Pulmonary artery endothelial cell (primary cell): ENCODE data around the gene POU2F2. TPM values are rescaled to one million over a fixed set of nuclear protein-coding genes. Genes with fewer than 3 reads are reported as not detected.

Source experiments
- DNase-seq: peaks from one replicate; pipeline ENCODE4 v3.0.0-alpha.2; 2011; ENCODE audit warnings: low read depth, low spot score
- total RNA-seq: library from RNA; depleted of rRNA; stranded (reverse); fragments of >200 nt; gene quantifications from 2 replicates; pipeline ENCODE4 v1.2.3, GENCODE V29; 2014

The POU2F2 gene
- 0.26 and 0.49 TPM in 2 replicates for total RNA-seq

- no peak for DNase-seq
These were observed at the start of gene POU2F2 for GRCh38 chr19:42132030-42132628. TSS of gene POU2F2 (minus strand) at chr19:42132446. CDS start at chr19:42132411, 35 bp downstream.

DNA sequence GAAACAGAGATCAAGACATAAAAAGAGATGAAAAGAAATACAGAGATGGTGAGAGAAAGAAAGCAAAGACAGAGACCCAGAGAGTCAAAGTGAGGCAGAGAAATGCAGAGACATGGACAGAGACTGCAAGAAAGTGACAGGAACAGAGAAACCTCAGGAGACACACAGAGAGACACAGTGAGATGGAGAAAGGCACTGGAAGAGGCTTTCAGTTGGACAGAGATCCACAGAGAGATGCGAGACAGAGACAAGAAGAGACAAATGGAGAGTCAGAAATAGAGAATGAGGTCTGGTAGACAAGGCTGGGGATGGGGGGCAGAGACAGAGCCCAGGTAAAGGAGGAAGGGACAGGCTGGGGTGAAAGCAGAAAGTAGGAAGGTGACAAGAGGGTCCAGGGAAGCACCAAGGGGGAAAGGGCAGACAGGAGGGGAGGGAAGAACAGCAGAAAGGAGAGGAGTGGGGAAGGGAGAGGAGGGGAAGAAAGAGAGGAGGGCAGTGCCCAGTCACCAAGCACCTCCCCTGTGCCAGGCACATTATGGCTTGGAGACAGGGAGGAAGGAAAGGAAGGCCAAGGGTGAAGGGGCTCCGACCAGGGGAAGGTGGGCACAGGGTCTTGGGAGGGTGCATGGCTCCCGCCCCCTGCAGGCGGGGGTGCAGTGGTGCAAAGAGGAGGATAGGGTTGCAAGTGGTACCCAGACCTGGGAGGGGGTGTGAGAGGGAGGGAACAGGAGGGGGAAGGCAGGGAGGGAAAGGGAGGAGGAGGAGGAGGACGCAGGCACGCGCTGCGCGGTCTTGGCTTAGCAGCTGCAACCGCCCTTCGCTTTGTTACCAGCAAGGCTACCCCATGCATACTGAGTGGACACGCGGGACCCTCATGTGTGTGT is 46.8 kb upstream of the POU2F2 start:
- no peak for DNase-seq

DNA sequence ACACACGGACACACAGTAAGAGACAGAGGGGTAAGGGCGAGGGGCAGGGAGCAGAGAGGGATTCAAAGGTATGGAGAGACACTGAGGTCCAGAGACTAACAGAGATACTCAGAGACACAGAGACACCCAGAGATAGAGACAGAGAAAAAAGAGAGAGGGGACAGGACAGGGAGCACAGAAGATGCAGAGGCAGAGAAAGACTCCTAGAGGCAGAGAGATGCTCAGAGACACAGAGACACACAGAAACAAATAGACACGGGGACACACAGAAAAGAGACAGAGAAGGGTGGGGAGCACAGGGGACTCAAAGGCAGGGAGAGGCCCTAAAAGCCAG is 45.4 kb upstream of the POU2F2 start:
- no peak for DNase-seq

GRCh38 chr19:42176990-42177685 is 44.9 kb upstream of the POU2F2 start:
- peak; percentile 35 for DNase-seq

- no peak for DNase-seq
These were observed 44.4 kb upstream of the POU2F2 start for GRCh38 chr19:42176649-42176989.

GRCh38 chr19:42175952-42176648 is 43.9 kb upstream of the POU2F2 start:
- DNase-seq, result no peak

GRCh38 chr19:42174958-42175734 is 42.9 kb upstream of the POU2F2 start:
- DNase-seq, result no peak

DNA sequence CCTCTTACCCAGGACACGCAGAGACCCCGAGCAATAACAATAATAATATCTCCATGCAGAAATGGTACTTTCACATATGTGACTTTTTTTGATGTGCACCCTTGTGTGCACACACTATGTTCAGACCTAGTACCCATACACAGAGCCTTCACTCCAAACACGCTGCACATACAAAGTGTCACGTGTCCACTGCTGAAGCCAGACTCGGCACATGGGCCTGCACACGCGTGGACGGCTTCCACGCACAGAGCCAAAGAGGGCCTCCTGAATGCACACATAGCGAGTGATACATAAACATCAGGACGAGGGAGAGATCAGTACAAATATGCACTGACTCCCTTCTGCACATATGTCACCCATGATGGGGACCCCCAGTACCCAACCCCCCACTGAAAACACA is 41.9 kb upstream of the POU2F2 start:
- no peak for DNase-seq

- no peak for DNase-seq
These were observed 41.4 kb upstream of the POU2F2 start for GRCh38 chr19:42173695-42174094.

GRCh38 chr19:42172261-42172660 is 40.0 kb upstream of the POU2F2 start:
- DNase-seq, result no peak

DNA sequence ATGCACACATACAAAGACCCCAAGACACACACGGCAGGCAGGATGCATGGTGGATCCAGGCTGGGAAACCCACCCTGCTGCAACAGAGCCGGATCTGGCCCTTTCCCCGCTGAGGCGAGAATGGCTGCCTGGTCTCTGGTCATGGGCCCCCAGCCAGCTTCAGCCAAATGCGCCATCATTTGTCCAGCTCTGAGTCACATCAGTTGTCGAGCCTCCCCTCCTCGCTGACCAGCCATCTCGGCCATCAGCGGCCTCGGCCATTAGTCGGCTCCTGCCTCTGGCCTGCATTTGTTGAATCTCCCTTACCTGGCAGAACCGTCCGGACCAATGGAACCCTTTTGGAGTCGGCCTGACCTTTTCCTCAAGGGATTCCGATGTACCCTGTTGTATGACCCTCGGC is 38.5 kb upstream of the POU2F2 start:
- DNase-seq, result no peak

GRCh38 chr19:42169486-42170413 is 37.5 kb upstream of the POU2F2 start:
- no peak for DNase-seq

DNA sequence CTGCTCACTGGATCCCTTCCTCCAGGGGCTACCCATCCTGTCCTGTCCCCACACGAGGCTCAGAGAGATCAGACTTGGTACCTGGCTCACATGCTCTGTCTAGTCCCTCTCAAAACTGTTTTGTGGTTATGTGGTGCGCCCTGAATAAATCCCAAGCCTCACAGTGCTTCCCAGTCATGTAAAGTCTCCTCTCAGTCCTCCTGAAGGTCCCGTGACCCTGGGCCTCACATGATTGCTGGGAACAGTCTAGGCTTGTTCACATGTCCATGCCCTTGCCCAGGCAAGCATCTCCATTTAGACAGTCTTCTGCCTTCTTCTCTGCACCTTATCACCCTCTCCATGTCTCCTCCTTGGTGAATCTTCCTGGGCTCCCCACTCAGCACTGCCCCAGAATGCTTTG is 36.0 kb upstream of the POU2F2 start:
- DNase-seq, result no peak

- no peak for DNase-seq
These were observed 34.1 kb upstream of the POU2F2 start for GRCh38 chr19:42166316-42166715.

DNA sequence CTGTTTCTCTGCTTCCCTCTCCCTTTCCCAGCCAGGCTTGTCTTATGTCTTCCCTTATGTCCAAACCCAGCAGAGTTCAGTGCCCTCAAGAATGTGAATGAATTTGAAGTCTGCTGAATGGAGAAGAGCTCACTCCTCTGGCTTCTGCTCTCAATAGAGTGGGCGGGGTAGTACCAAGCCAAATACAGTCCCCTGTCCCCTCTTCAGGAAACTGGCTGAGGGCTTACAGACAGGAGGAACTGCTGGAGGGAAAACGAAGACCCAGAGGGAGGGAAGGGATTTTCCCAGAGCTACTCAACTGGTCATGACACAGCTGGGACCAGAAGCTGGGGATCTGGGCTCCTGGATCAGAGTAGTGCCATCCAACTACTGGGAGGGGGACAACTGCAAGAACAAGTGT is 32.9 kb upstream of the POU2F2 start:
- DNase-seq, result no peak

DNA sequence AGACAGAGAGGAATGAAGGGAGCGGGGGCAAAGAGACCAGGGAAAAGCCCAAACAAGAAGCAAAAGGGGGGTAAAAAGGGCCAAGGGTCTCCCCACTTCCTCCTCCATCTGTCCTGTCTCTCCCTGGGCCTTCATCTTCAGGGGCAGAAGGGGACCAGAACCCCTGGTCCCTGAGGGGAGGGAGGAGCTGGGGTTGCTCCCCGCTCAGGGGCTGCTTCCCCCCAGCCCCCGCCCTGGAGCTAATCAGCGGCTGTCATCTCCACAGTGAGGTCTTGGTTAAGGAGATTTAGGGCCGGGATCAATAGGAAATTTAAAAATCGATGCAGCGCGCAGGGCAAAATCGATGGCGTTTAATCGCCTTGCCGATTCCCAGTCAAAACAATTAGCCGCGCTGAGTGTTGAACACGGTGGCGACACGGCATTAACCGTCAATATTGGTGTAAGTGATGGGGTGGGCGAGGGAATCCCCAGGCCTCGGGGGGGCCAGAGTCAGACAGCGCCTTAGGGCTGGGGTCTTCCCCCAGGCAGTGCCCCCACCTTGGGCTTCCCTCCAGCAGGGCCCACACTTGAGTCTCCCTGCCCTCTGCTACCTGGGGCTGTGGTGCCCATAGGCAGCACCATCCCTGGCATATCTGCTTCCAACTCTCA is 29.5 kb upstream of the POU2F2 start:
- no peak for DNase-seq

DNA sequence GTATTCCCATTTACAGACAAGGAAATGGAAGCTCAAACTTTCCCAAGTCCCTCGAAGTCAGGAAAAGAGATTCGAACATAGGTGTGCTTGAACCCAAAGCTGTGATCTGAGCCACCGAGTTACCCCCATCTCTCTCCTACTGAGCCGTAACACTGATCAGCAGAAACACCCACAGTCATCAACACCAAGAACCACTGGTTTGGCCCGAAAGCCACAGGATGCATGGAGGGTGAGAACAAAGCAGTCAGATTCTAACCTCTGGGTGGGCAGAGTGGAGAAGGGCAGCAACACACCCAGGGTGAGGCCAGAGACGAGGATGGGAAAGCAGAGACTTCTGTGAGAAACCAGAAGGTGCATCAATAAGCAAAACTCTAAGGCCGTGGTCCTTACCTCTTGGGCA is 27.7 kb upstream of the POU2F2 start:
- DNase-seq, result no peak

DNA sequence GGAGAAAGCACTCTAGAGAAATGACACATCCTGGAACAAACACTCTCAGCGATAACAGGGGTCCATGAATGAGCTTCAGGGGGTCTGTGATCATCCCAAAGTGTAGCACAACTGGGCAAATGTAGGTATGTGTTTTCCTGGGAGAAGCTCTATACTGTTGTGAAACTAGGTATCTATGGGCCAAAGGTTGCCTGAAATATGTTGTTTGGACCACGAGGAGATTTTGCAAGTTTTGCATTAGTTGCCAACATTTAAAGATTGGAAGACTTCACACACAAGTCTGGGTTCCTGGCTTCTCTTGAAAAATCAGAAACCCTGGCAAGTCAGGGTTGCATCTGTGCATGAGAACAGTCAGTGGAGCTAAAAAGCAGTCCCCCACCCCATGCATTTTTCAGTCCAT is 26.7 kb upstream of the POU2F2 start:
- no peak for DNase-seq

DNA sequence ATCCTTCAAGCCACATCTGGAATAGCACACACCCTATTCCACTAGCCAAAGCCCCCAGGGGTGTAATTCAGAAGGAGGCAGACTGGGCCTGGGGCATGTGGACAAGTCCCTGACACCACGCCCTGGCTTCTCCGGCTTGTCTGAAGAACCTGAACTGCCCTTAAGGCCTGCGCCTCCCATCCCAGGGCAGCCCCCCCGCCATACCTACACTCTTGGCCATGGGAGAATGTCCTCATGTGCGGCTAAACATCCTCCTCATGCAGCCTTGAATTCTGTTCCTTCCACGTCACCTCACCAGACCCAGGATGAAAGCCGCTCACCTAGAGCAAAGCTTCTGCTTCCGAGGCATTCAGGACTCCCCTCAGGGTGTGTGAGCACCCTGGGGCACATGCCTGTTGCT is 24.3 kb upstream of the POU2F2 start:
- DNase-seq, result no peak

GRCh38 chr19:42155796-42156195 is 23.6 kb upstream of the POU2F2 start:
- DNase-seq, result no peak
